Spleen (tissue), 11 donors: ENCODE measurements around the gene TSHR. TPM values are rescaled to one million over a fixed set of nuclear protein-coding genes. Genes with fewer than 3 reads are reported as not detected.

ENCODE experiments used
- DNase-seq: peaks from one replicate; pipeline ENCODE4 v3.0.0-alpha.2; 2020
- H3K27ac ChIP-seq, 8 donors: fragments of 200-600 bp; sonication (generic) in 7 of 8; 1 replicate in 4 of 8; 2 replicates in 4 of 8; pipeline versions ENCODE4 v1.5.0 to v1.8.0; 2016 to 2021; ENCODE audit warnings: inconsistent platforms in 4 of 8, mild to moderate bottlenecking in 4 of 8, moderate library complexity in 1 of 8
- H3K27me3 ChIP-seq, 7 donors: fragments of 200-600 bp; sonication (generic) in 6 of 7; replicated peaks in 1 of 7; 1 replicate in 4 of 7; 2 replicates in 3 of 7; pipeline versions ENCODE4 v1.5.0 to v1.8.0; 2016 to 2021; ENCODE audit warnings: inconsistent platforms in 3 of 7, mild to moderate bottlenecking in 1 of 7
- H3K36me3 ChIP-seq, 6 donors: fragments of 200-600 bp; sonication (generic) in 5 of 6; 1 replicate in 4 of 6; 2 replicates in 2 of 6; pipeline versions ENCODE4 v1.5.0 to v1.8.0; 2016 to 2021; ENCODE audit warnings: inconsistent platforms in 2 of 6
- H3K4me1 ChIP-seq, 6 donors: fragments of 200-600 bp; sonication (generic) in 5 of 6; 1 replicate in 3 of 6; 2 replicates in 3 of 6; pipeline versions ENCODE4 v1.5.0 to v1.8.0; 2016 to 2021; ENCODE audit warnings: inconsistent platforms in 3 of 6
- H3K4me3 ChIP-seq, 8 donors: fragments of 200-600 bp; sonication (generic) in 7 of 8; 1 replicate in 4 of 8; 2 replicates in 4 of 8; pipeline versions ENCODE4 v1.5.0 to v1.8.0; 2016 to 2021; ENCODE audit warnings: inconsistent platforms in 4 of 8, mild to moderate bottlenecking in 4 of 8, moderate library complexity in 2 of 8
- H3K9me3 ChIP-seq, 8 donors: fragments of 200-600 bp; sonication (generic) in 7 of 8; 1 replicate in 4 of 8; 2 replicates in 4 of 8; pipeline versions ENCODE4 v1.5.0 to v1.8.0; 2016 to 2021; ENCODE audit warnings: inconsistent platforms in 4 of 8
- CTCF ChIP-seq, 11 experiments: fragments of 200-600 bp in 7 of 11; fragments of 450-650 bp in 4 of 11; sonication (generic) in 4 of 11; IDR thresholded peaks in 8 of 11; conservative IDR thresholded peaks in 3 of 11; 1 replicate in 7 of 11; 2 replicates in 4 of 11; pipeline versions ENCODE4 v1.4.0 to v1.8.0; 2016 to 2021; ENCODE audit warnings: antibody characterized with exemption in 11 of 11, inconsistent platforms in 4 of 11, mild to moderate bottlenecking in 1 of 11
- POLR2A ChIP-seq, 3 donors: fragments of 450-650 bp; IDR thresholded peaks; one replicate each; pipeline ENCODE4 v1.5.1; 2017; ENCODE audit warnings: antibody characterized with exemption in 3 of 3, mild to moderate bottlenecking in 1 of 3
- POLR2AphosphoS5 ChIP-seq, 3 donors: sonication (generic); formaldehyde crosslinking; IDR thresholded peaks; one replicate each; pipeline ENCODE4 v1.5.1; 2017; ENCODE audit warnings: antibody characterized with exemption in 3 of 3
- WGBS, 5 donors: extraction: QIAGEN DNeasy Blood & Tissue Kit in 3 of 5; methylation state at CpG; one replicate each; pipeline versions ENCODE4 v1.1.5 to v1.1.7; 2013 to 2018; 5-methylcytosine and 5-hydroxymethylcytosine counted together
- intact Hi-C: fragments of 100-400 bp; cut with DNase I; formaldehyde crosslinking; loops from one replicate; pipeline ENCODE4 v1.15.0; 2023; ENCODE audit warnings: low total_unique reads
- polyA plus RNA-seq, 3 donors: library from polyadenylated mRNA; stranded (reverse); fragments of 200-250 nt; gene quantifications; one replicate each; pipeline ENCODE4 v1.2.1, GENCODE V29; 2013
- total RNA-seq, 7 donors: library from RNA; depleted of rRNA in 3 of 7; stranded (reverse); fragments of >200 nt in 3 of 7; fragmentation: NEBNext Ultra II Directional in 4 of 7; extraction: Animal tissue kit (Norgen Biotek cat#: 25700) in 4 of 7; gene quantifications; one replicate each; pipeline versions ENCODE4 v1.1.0 to v1.2.1, GENCODE V29; 2016 to 2021
- donor health status: healthy with polysubstance abuse.
- donor health status: DM: no; HTN: no; CAD: no; lungs with moderate emphysema.
- donor health status: DM: no; HTN: no; CAD: no.
- donor health status: Bipolar disorder and iron deficiency.
- donor health status: healthy.
- donor health status: DM: no; HTN: no; CAD: no.
- donor health status: DM: yes; HTN: yes; CAD: no.

TSHR gene
- total and polyA plus RNA-seq, 10 donors, result 0.22 to 3.1 (median 0.46) TPM; not detected in 1

GRCh38 chr14:80959496-80959895, 4.1 kb downstream of the TSHR start:
- TF ChIP-seq POLR2A (IDR thresholded peaks at IDR 0.05) (no peak), CTCF (IDR thresholded peaks at IDR 0.05 in 8 of 11, conservative IDR thresholded peaks at IDR 0.05 in 3 of 11) (no peak), POLR2AphosphoS5 (IDR thresholded peaks at IDR 0.05) (peak in 1 of 3 donors; percentile 83)
- H3K4me3 ChIP-seq, result peak overlapping the region in 2 of 8 donors; percentile 3 to 43
- WGBS, 5 donors, result 20 to 34% (median 23%) methylated on average over 4 of the region's 4 CpGs
- H3K4me1 ChIP-seq, result peaks cover 9 to 59% (median 38%) of the 10 kb centered on the region in 6 donors
- no peak for DNase-seq
- peak overlapping the region; percentile 48 to 79 (median 66) for H3K27ac ChIP-seq
- H3K36me3 ChIP-seq, result no peaks in the 10 kb centered on the region
- intact Hi-C loops, result no loop called here
- peaks cover 0 to 10% (median 0%) of the 10 kb centered on the region in 7 donors for H3K27me3 ChIP-seq
- no peaks in the 10 kb centered on the region for H3K9me3 ChIP-seq

GRCh38 chr14:80965037-80965436, 9.6 kb downstream of the TSHR start:
- no peak for DNase-seq
- WGBS, 5 donors, result 76 to 88% (median 79%) methylated on average over 5 of the region's 5 CpGs

GRCh38 chr14:80973931-80974641, 18.7 kb downstream of the TSHR start:
- DNase-seq, result no peak
- H3K36me3 ChIP-seq, result no peaks in the 10 kb centered on the region
- H3K4me3 ChIP-seq, result no peak overlapping the region
- H3K4me1 ChIP-seq, result no peaks in the 10 kb centered on the region
- WGBS, 5 donors, result 72 to 86% (median 77%) methylated on average over 5 of the region's 5 CpGs
- TF ChIP-seq POLR2AphosphoS5 (IDR thresholded peaks at IDR 0.05) (no peak), POLR2A (IDR thresholded peaks at IDR 0.05) (no peak), CTCF (IDR thresholded peaks at IDR 0.05 in 8 of 11, conservative IDR thresholded peaks at IDR 0.05 in 3 of 11) (no peak)
- intact Hi-C loops, result no loop called here
- H3K9me3 ChIP-seq, result no peaks in the 10 kb centered on the region
- H3K27me3 ChIP-seq, result no peaks in the 10 kb centered on the region
- H3K27ac ChIP-seq, result no peak overlapping the region

More at GRCh38 chr14:80965037-80965436, 9.6 kb downstream of the TSHR start:
- no peak overlapping the region for H3K4me3 ChIP-seq
- H3K9me3 ChIP-seq, result no peaks in the 10 kb centered on the region
- no peaks in the 10 kb centered on the region for H3K36me3 ChIP-seq
- peaks cover 0 to 3% (median 2%) of the 10 kb centered on the region in 6 donors for H3K4me1 ChIP-seq
- no peak for TF ChIP-seq POLR2A (IDR thresholded peaks at IDR 0.05)
- TF ChIP-seq POLR2AphosphoS5 (IDR thresholded peaks at IDR 0.05), result no peak
- no peak for TF ChIP-seq CTCF (IDR thresholded peaks at IDR 0.05 in 8 of 11, conservative IDR thresholded peaks at IDR 0.05 in 3 of 11)
- intact Hi-C loops, result no loop called here
- H3K27ac ChIP-seq, result no peak overlapping the region
- no peaks in the 10 kb centered on the region for H3K27me3 ChIP-seq

- intact Hi-C loops, result no loop called here
- WGBS, 5 donors, result 83 to 87% (median 86%) methylated on average over 2 of the region's 2 CpGs
- no peak for TF ChIP-seq POLR2A (IDR thresholded peaks at IDR 0.05)
- TF ChIP-seq CTCF (IDR thresholded peaks at IDR 0.05 in 8 of 11, conservative IDR thresholded peaks at IDR 0.05 in 3 of 11), result no peak
- no peak for TF ChIP-seq POLR2AphosphoS5 (IDR thresholded peaks at IDR 0.05)
- Histone ChIP-seq H3K36me3 (no peaks in the 10 kb centered on the region), H3K27me3 (no peaks in the 10 kb centered on the region), H3K9me3 (no peaks in the 10 kb centered on the region), H3K4me3 (no peak overlapping the region), H3K4me1 (no peaks in the 10 kb centered on the region), H3K27ac (no peak overlapping the region)
- no peak for DNase-seq
Observed at GRCh38 chr14:80974679-80975078, 19.3 kb downstream of the TSHR start.
